K562 (cell line): ENCODE measurements around the gene MBNL1. TPM values are rescaled to one million over a fixed set of nuclear protein-coding genes. Genes with fewer than 3 reads are reported as not detected.

ENCODE experiments used
- HDAC2 ChIP-seq: fragments of 450-650 bp; IDR thresholded peaks from 2 replicates; pipeline ENCODE4 v1.6.1; 2016; ENCODE audit warnings: mild to moderate bottlenecking
- JUND ChIP-seq, 2 experiments: IDR thresholded peaks; 2 replicates in 1 of 2; 3 replicates in 1 of 2; pipeline ENCODE4 v1.6.1; 2011; ENCODE audit warnings: borderline replicate concordance in 2 of 2, low read depth in 2 of 2, low read length in 2 of 2, improper control_type of control experiment in 1 of 2, missing biosample characterization in 1 of 2, missing genetic modification characterization in 1 of 2, missing genetic modification reagents in 1 of 2
- KLF10 ChIP-seq: fragments of 250-450 bp; sonication (Bioruptor Pico); IDR thresholded peaks from 2 replicates; pipeline ENCODE4 v1.6.1; 2021; ENCODE audit warnings: matching md5 sums
- NONO ChIP-seq, 2 experiments: fragments of 200-400 bp in 1 of 2; fragments of 450-650 bp in 1 of 2; formaldehyde crosslinking in 1 of 2; IDR thresholded peaks; 2 replicates each; pipeline ENCODE4 v1.6.1; 2017; ENCODE audit warnings: low read depth in 2 of 2, mild to moderate bottlenecking in 2 of 2, moderate library complexity in 2 of 2, low read length in 1 of 2
- RERE ChIP-seq: sonication (generic); formaldehyde crosslinking; IDR thresholded peaks from 2 replicates; pipeline ENCODE4 v1.8.0; 2023; ENCODE audit warnings: missing genetic modification reagents, mild to moderate bottlenecking, borderline replicate concordance
- ZNF395 ChIP-seq: fragments of 200-800 bp; sonication (Bioruptor generic); IDR thresholded peaks from 2 replicates; pipeline ENCODE4 v1.6.1; 2017; ENCODE audit warnings: missing genetic modification characterization, missing compliant biosample characterization
- ZNF436 ChIP-seq: fragments of 250-450, 450-650 bp; sonication (Bioruptor Pico); formaldehyde crosslinking; IDR thresholded peaks from 2 replicates; pipeline ENCODE4 v1.7.0; 2020; ENCODE audit warnings: mild to moderate bottlenecking
- polyA plus RNA-seq, 8 experiments: library from polyadenylated mRNA; depleted of rRNA in 4 of 8; stranded (reverse) in 5 of 8; unstranded in 3 of 8; fragments of >200 nt; fragmentation: Nextera tagmentation in 2 of 8; fragmentation: Illumina TruSeq in 1 of 8; extraction: Ambion mirVana in 2 of 8; extraction: Trizol in 1 of 8; gene quantifications; 2 replicates each; pipeline versions ENCODE4 v1.2.1 to v1.2.3, GENCODE V29; 2011 to 2014; ENCODE audit warnings: inconsistent platforms in 1 of 8, missing spikeins in 1 of 8
- total RNA-seq, 7 experiments: library from RNA; depleted of rRNA in 6 of 7; stranded (reverse); fragments of >200 nt in 6 of 7; fragmentation: Illumina TruSeq in 2 of 7; extraction: Trizol in 2 of 7; gene quantifications; 2 replicates each; pipeline versions ENCODE4 v1.2.1 to v1.2.3, GENCODE V29; 2011 to 2021; ENCODE audit warnings: low replicate concordance in 1 of 7
- TF ChIP-seq, protein P1 (sequence below): fragments of 250-450 bp; sonication (Bioruptor Pico); IDR thresholded peaks from 2 replicates; pipeline ENCODE4 v1.4.0; 2020
- TF ChIP-seq, protein P2 (sequence below): fragments of 250-450 bp; sonication (Bioruptor Pico); IDR thresholded peaks from 2 replicates; pipeline ENCODE4 v1.5.0; 2021; ENCODE audit warnings: mild to moderate bottlenecking, borderline replicate concordance
- TF ChIP-seq, protein P3 (sequence below): IDR thresholded peaks from 3 replicates; pipeline ENCODE4 v1.6.1; 2011; ENCODE audit warnings: borderline replicate concordance, mild to moderate bottlenecking; ENCODE audit not compliant: insufficient read length, insufficient read depth

The MBNL1 gene
- total and polyA plus RNA-seq, 9 of the 15 experiments (the other 6 are each of a cell fraction or from before 2014, with no cell fraction given): 70.3 to 243 (median 220) TPM

- TF ChIP-seq, protein P1, sequence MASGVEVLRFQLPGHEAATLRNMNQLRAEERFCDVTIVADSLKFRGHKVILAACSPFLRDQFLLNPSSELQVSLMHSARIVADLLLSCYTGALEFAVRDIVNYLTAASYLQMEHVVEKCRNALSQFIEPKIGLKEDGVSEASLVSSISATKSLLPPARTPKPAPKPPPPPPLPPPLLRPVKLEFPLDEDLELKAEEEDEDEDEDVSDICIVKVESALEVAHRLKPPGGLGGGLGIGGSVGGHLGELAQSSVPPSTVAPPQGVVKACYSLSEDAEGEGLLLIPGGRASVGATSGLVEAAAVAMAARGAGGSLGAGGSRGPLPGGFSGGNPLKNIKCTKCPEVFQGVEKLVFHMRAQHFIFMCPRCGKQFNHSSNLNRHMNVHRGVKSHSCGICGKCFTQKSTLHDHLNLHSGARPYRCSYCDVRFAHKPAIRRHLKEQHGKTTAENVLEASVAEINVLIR (CRISPR knock-in tag): no peak
- TF ChIP-seq ZNF436 (CRISPR knock-in tag) (no peak), NONO (IDR thresholded peaks at IDR 0.05; ENCODE audit: low read depth in 2 of 2, low read length in 1 of 2) (peak in 1 of 2 experiments; percentile 86; a peak in 1 of 4 replicates), JUND (IDR thresholded peaks at IDR 0.05; ENCODE audit: borderline replicate concordance, low read depth, low read length) (peak; percentile 86), JUND (tag; IDR thresholded peaks at IDR 0.05; ENCODE audit: borderline replicate concordance, low read depth, low read length) (peak; percentile 80; the same call in 2 of the 3 replicates), ZNF395 (peak; percentile 81; the same call in 1 of the 2 replicates), RERE (CRISPR knock-in tag) (no peak), HDAC2 (peak; percentile 62; the same call in 1 of the 2 replicates), KLF10 (no peak)
- TF ChIP-seq, protein P2, sequence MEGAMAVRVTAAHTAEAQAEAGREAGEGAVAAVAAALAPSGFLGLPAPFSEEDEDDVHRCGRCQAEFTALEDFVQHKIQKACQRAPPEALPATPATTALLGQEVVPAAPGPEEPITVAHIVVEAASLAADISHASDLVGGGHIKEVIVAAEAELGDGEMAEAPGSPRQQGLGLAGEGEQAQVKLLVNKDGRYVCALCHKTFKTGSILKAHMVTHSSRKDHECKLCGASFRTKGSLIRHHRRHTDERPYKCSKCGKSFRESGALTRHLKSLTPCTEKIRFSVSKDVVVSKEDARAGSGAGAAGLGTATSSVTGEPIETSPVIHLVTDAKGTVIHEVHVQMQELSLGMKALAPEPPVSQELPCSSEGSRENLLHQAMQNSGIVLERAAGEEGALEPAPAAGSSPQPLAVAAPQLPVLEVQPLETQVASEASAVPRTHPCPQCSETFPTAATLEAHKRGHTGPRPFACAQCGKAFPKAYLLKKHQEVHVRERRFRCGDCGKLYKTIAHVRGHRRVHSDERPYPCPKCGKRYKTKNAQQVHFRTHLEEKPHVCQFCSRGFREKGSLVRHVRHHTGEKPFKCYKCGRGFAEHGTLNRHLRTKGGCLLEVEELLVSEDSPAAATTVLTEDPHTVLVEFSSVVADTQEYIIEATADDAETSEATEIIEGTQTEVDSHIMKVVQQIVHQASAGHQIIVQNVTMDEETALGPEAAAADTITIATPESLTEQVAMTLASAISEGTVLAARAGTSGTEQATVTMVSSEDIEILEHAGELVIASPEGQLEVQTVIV: no peak
- TF ChIP-seq, protein P3, sequence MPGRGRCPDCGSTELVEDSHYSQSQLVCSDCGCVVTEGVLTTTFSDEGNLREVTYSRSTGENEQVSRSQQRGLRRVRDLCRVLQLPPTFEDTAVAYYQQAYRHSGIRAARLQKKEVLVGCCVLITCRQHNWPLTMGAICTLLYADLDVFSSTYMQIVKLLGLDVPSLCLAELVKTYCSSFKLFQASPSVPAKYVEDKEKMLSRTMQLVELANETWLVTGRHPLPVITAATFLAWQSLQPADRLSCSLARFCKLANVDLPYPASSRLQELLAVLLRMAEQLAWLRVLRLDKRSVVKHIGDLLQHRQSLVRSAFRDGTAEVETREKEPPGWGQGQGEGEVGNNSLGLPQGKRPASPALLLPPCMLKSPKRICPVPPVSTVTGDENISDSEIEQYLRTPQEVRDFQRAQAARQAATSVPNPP: no peak
Observed at GRCh38 chr3:152319831-152320617, 51.3 kb downstream of the MBNL1 start (continued).
